Upper lobe of left lung (tissue), 6 donors: ENCODE measurements around the gene SYNJ1. TPM values are rescaled to one million over a fixed set of nuclear protein-coding genes. Genes with fewer than 3 reads are reported as not detected.
"Not testable (repeated sequence)": the region's sequence is repeated elsewhere in the genome, so short reads cannot be mapped to it uniquely, and the experiment has no call there.

ENCODE experiments used
- ATAC-seq, 2 donors: fragments of 200-7000 bp; cut with Tn5 transposase; one replicate each; pipeline ENCODE4 v1.9.1; 2022; ENCODE audit warnings: mild to moderate bottlenecking in 2 of 2, moderate library complexity in 2 of 2; ENCODE audit not compliant: low FRiP score in 2 of 2
- DNase-seq, 2 donors: peaks; one replicate each; pipeline ENCODE4 v3.0.0-alpha.2; 2019 to 2020
- H3K27ac ChIP-seq, 4 donors: fragments of 200-600 bp; sonication (generic); one replicate each; pipeline ENCODE4 v1.5.1; 2016 to 2019
- H3K27me3 ChIP-seq, 4 donors: fragments of 200-600 bp; sonication (generic); one replicate each; pipeline ENCODE4 v1.5.1; 2017 to 2019
- H3K36me3 ChIP-seq, 4 donors: fragments of 200-600 bp; sonication (generic); one replicate each; pipeline ENCODE4 v1.5.1; 2016 to 2019
- H3K4me1 ChIP-seq, 4 donors: fragments of 200-600 bp; sonication (generic); one replicate each; pipeline ENCODE4 v1.5.1; 2018 to 2019
- H3K4me3 ChIP-seq, 4 donors: fragments of 200-600 bp; sonication (generic); one replicate each; pipeline ENCODE4 v1.5.1; 2017 to 2019; ENCODE audit warnings: mild to moderate bottlenecking in 2 of 4, moderate library complexity in 1 of 4
- H3K9me3 ChIP-seq, 4 donors: fragments of 200-600 bp; sonication (generic); one replicate each; pipeline ENCODE4 v1.5.1; 2018 to 2019
- EP300 ChIP-seq, 4 donors: sonication (generic); formaldehyde crosslinking; IDR thresholded peaks; one replicate each; pipeline ENCODE4 v1.5.1; 2017; ENCODE audit warnings: antibody characterized with exemption in 4 of 4, control low read depth in 2 of 4
- POLR2A ChIP-seq, 4 donors: fragments of 450-650 bp; IDR thresholded peaks; one replicate each; pipeline ENCODE4 v1.5.1; 2016 to 2017; ENCODE audit warnings: antibody characterized with exemption in 4 of 4, mild to moderate bottlenecking in 2 of 4
- POLR2AphosphoS5 ChIP-seq, 2 donors: sonication (generic); formaldehyde crosslinking; IDR thresholded peaks; one replicate each; pipeline ENCODE4 v1.5.1; 2017; ENCODE audit warnings: antibody characterized with exemption in 2 of 2
- WGBS, 2 donors: methylation state at CpG; one replicate each; pipeline ENCODE4 v1.1.5; 2017 to 2018; 5-methylcytosine and 5-hydroxymethylcytosine counted together
- total RNA-seq, 6 donors: library from RNA; depleted of rRNA in 4 of 6; stranded (reverse); fragments of >200 nt in 4 of 6; gene quantifications; one replicate each; pipeline versions ENCODE4 v1.1.0 to v1.2.1, GENCODE V29; 2016 to 2021
- TF ChIP-seq, protein P1 (sequence below), 6 experiments: fragments of 450-650 bp in 4 of 6; fragments of 200-600 bp in 2 of 6; sonication (generic) in 2 of 6; IDR thresholded peaks; one replicate each; pipeline ENCODE4 v1.5.1; 2016 to 2019; ENCODE audit warnings: antibody characterized with exemption in 6 of 6
- donor health status: DM: no; HTN: no; CAD: no; lungs with moderate emphysema.
- donor health status: DM: no; HTN: yes; CAD: no; lungs with severe emphysema.

The SYNJ1 gene
- total RNA-seq, 6 donors from 2014 or later: 11.1 to 24.4 (median 16.7) TPM

DNA sequence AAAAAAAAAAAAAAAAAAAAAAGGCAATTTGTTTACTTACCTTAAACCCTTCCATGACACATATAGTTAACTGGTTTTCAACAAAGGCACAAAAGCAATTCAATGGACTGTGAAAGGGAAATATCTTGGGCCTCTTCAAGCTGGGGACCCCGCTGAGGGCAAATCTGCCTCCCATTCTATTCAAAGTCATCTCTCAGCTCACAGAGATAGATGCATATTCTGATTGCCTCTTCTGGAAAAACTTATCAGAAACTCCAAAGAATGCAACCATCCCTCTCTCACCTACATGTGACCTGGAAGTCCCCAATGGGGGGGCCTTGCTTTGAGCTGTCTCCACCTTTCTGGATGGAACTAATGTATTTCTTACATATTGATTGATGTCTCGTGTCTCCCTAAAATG, 12.1 kb upstream of the SYNJ1 start:
- ATAC-seq (no peak), DNase-seq (no peak)
- H3K36me3 ChIP-seq: peaks cover 5 to 93% (median 37%) of the 10 kb centered on the region in 4 donors
- WGBS, 2 donors: 94% methylated on average over 2 of the region's 2 CpGs
- TF ChIP-seq EP300 (IDR thresholded peaks at IDR 0.05) (no peak), POLR2A (IDR thresholded peaks at IDR 0.05) (no peak), POLR2AphosphoS5 (IDR thresholded peaks at IDR 0.05) (no peak)
- TF ChIP-seq, protein P1, sequence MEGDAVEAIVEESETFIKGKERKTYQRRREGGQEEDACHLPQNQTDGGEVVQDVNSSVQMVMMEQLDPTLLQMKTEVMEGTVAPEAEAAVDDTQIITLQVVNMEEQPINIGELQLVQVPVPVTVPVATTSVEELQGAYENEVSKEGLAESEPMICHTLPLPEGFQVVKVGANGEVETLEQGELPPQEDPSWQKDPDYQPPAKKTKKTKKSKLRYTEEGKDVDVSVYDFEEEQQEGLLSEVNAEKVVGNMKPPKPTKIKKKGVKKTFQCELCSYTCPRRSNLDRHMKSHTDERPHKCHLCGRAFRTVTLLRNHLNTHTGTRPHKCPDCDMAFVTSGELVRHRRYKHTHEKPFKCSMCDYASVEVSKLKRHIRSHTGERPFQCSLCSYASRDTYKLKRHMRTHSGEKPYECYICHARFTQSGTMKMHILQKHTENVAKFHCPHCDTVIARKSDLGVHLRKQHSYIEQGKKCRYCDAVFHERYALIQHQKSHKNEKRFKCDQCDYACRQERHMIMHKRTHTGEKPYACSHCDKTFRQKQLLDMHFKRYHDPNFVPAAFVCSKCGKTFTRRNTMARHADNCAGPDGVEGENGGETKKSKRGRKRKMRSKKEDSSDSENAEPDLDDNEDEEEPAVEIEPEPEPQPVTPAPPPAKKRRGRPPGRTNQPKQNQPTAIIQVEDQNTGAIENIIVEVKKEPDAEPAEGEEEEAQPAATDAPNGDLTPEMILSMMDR (IDR thresholded peaks at IDR 0.05): no peak
- no peak overlapping the region for H3K27ac ChIP-seq
- H3K27me3 ChIP-seq: no peaks in the 10 kb centered on the region
- H3K4me1 ChIP-seq: no peaks in the 10 kb centered on the region
- no peaks in the 10 kb centered on the region for H3K9me3 ChIP-seq
- H3K4me3 ChIP-seq: no peak overlapping the region

DNA sequence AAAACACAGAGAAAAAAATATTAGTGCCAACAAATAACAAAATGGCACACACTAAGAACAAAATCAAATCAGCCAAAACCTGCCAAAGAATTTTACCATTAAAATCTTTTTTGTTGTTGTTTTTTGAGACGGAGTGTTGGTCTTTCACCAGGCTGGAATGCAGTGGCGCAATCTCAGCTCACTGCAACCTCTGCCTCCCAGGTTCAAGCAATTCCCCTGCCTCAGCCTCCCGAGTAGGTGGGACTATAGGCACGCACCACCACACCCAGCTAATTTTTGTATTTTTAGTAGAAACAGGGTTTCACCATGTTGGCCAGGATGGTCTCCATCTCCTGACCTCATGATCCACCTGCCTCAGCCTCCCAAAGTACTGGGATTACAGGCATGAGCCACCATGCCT, 8.3 kb upstream of the SYNJ1 start:
- not testable (repeated sequence) for DNase-seq, ATAC-seq, H3K9me3 ChIP-seq, H3K4me3 ChIP-seq, H3K4me1 ChIP-seq, H3K27me3 ChIP-seq, H3K27ac ChIP-seq
- 85 to 91% methylated on average over 4 of the region's 4 CpGs for WGBS, 2 donors
- H3K36me3 ChIP-seq: peaks cover 0 to 76% (median 8%) of the 10 kb centered on the region in 4 donors

DNA sequence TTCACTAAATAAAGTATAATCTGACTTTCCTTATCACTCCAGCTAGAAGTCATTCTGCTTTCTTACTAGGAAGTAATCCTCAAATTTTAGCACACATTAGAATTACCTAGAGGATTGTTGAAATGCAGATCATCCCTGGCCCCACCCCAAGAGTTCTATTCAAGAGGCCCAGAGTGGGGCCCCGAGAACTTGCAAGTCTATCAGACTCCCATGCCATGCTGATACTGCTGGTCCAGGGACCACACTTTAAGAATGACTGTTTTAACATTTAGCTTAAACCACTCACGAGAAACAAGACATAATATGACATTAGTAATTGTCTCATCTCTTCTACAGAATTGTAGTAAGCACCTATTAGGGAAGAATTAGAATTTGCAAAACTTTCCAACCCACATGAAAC, 7.7 kb upstream of the SYNJ1 start:
- DNase-seq (no peak), ATAC-seq (no peak)
- peaks cover 0 to 71% (median 6%) of the 10 kb centered on the region in 4 donors for H3K36me3 ChIP-seq
- TF ChIP-seq POLR2A (IDR thresholded peaks at IDR 0.05) (no peak), POLR2AphosphoS5 (IDR thresholded peaks at IDR 0.05) (no peak), EP300 (IDR thresholded peaks at IDR 0.05) (no peak)
- TF ChIP-seq, protein P1 (IDR thresholded peaks at IDR 0.05): no peak
- H3K4me3 ChIP-seq: no peak overlapping the region
- 86 to 90% methylated on average over 2 of the region's 2 CpGs for WGBS, 2 donors
- H3K9me3 ChIP-seq: no peaks in the 10 kb centered on the region
- no peaks in the 10 kb centered on the region for H3K4me1 ChIP-seq
- H3K27me3 ChIP-seq: no peaks in the 10 kb centered on the region
- H3K27ac ChIP-seq: no peak overlapping the region

DNA sequence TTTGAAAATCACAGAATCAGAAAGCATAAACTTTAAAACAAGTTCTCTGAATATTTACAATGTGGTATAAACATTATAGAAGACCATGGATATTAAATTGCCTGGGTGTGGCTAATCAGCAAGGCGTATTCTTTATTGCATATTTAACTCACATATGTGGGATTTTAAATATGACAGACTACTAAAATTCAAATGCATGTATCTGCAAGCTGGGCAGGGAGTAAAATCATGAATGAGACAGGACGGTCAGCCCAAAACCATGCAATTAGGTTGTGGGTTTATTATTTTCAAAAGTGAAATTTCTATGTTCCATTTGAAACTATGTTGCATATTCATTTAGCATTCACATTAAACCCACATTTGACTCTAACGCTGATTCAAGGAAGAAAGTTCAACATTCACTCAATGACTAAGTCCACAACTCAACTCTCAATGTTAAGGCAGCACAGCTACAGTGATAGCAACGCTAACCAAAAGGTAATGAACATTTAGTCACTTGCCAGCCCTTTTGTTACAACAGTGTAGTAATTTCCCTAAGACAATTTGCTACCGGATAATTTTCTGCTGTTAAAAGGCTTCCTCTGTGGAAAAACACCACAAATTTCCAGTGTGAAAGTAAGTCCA, 6.3 kb upstream of the SYNJ1 start:
- Histone ChIP-seq H3K4me3 (no peak overlapping the region), H3K27me3 (no peaks in the 10 kb centered on the region), H3K4me1 (no peaks in the 10 kb centered on the region), H3K9me3 (no peaks in the 10 kb centered on the region), H3K27ac (no peak overlapping the region), H3K36me3 (peaks cover 0 to 56% (median 4%) of the 10 kb centered on the region in 4 donors)
- DNase-seq (no peak), ATAC-seq (no peak)
- TF ChIP-seq POLR2A (IDR thresholded peaks at IDR 0.05) (no peak), EP300 (IDR thresholded peaks at IDR 0.05) (no peak), POLR2AphosphoS5 (IDR thresholded peaks at IDR 0.05) (no peak)
- TF ChIP-seq, protein P1 (IDR thresholded peaks at IDR 0.05): no peak
- WGBS, 2 donors: 85 to 92% methylated on average over 5 of the region's 5 CpGs

DNA sequence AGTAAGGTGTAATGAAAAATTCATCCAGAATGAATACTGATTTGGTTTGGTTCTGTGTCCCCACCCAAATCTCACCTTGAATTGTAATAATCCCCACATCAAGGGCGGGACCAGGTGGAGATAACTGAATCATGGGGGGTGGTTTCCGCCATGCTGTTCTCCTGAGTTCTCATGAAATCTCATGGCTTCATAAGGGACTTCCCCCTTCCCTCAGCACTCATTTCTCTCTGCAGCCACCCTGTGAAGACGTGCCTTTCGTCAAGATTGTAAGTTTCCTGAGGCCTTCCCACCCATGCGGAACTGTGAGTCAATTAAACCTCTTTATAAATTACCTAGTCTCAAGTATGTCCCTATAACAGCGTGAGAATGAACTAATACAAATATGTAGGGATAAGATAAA, 5.5 kb upstream of the SYNJ1 start:
- no peak overlapping the region for H3K27ac ChIP-seq
- WGBS, 2 donors: 95 to 98% methylated on average over 6 of the region's 6 CpGs

More for the DNA sequence above, 5.5 kb upstream of the SYNJ1 start:
- no peaks in the 10 kb centered on the region for H3K27me3 ChIP-seq
- H3K36me3 ChIP-seq: peaks cover 0 to 52% (median 2%) of the 10 kb centered on the region in 4 donors
- H3K4me3 ChIP-seq: no peak overlapping the region
- H3K4me1 ChIP-seq: peaks cover 0 to 6% (median 4%) of the 10 kb centered on the region in 4 donors
- ATAC-seq (no peak), DNase-seq (no peak)
- no peaks in the 10 kb centered on the region for H3K9me3 ChIP-seq
- TF ChIP-seq, protein P1 (IDR thresholded peaks at IDR 0.05): no peak
- no peak for TF ChIP-seq POLR2A (IDR thresholded peaks at IDR 0.05)
- TF ChIP-seq POLR2AphosphoS5 (IDR thresholded peaks at IDR 0.05): no peak
- no peak for TF ChIP-seq EP300 (IDR thresholded peaks at IDR 0.05)
